Activated effector memory CD4-positive, alpha-beta T cell treated with anti-CD3 and anti-CD28 coated beads, Interleukin-2, amount 50 U/mL, for 16 hours (primary cell): ENCODE results near the gene MIDN.

Experiments
- DNase-seq: peaks from one replicate; pipeline ENCODE4 v3.0.0-alpha.2; 2020

Gene MIDN

GRCh38 chr19:1283917-1284292 lies 35.5 kb downstream of the MIDN start:
- no peak for DNase-seq

GRCh38 chr19:1284293-1284978 lies 36.1 kb downstream of the MIDN start:
- no peak for DNase-seq

- no peak for DNase-seq
These were observed 36.8 kb downstream of the MIDN start for GRCh38 chr19:1284979-1285736.

GRCh38 chr19:1285737-1286360 lies 37.5 kb downstream of the MIDN start, which contains the start of gene EFNA2:
EFNA2 (plus strand) TSS chr19:1285873; CDS start chr19:1286169, 296 bp downstream.
- DNase-seq, result no peak

GRCh38 chr19:1286487-1287353 lies 38.3 kb downstream of the MIDN start:
- DNase-seq, result no peak

GRCh38 chr19:1287354-1288225 lies 39.2 kb downstream of the MIDN start:
- DNase-seq, result no peak

- DNase-seq, result no peak
These were observed 39.8 kb downstream of the MIDN start for GRCh38 chr19:1288226-1288612.

- no peak for DNase-seq
These were observed 40.7 kb downstream of the MIDN start for GRCh38 chr19:1288833-1289685.

GRCh38 chr19:1289686-1290025 lies 41.3 kb downstream of the MIDN start:
- DNase-seq, result no peak

- no peak for DNase-seq
These were observed 41.9 kb downstream of the MIDN start for GRCh38 chr19:1290196-1290702.

GRCh38 chr19:1290703-1291651 lies 42.6 kb downstream of the MIDN start:
- no peak for DNase-seq

- DNase-seq, result no peak
These were observed 43.5 kb downstream of the MIDN start for GRCh38 chr19:1291761-1292418.

GRCh38 chr19:1292419-1293151 lies 44.2 kb downstream of the MIDN start:
- no peak for DNase-seq

- DNase-seq, result no peak
These were observed 45.6 kb downstream of the MIDN start for GRCh38 chr19:1293782-1294604.

- DNase-seq, result no peak
These were observed 46.3 kb downstream of the MIDN start for GRCh38 chr19:1294688-1295087.

- peak; percentile 83 for DNase-seq
These were observed 47.0 kb downstream of the MIDN start for GRCh38 chr19:1295169-1296012.
